GM21576 (cell line): ENCODE measurements around the gene COX7A2L.
"Not testable (repeated sequence)": the region's sequence is repeated elsewhere in the genome, so short reads cannot be mapped to it uniquely, and the experiment has no call there.

Source experiments
- ATAC-seq: cut with Tn5 transposase; IDR thresholded peaks from one replicate; pipeline ENCODE4 v1.9.1; 2021; ENCODE audit warnings: mild to moderate bottlenecking, moderate library complexity; ENCODE audit not compliant: unreplicated experiment

The COX7A2L gene, protein sequence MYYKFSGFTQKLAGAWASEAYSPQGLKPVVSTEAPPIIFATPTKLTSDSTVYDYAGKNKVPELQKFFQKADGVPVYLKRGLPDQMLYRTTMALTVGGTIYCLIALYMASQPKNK

DNA sequence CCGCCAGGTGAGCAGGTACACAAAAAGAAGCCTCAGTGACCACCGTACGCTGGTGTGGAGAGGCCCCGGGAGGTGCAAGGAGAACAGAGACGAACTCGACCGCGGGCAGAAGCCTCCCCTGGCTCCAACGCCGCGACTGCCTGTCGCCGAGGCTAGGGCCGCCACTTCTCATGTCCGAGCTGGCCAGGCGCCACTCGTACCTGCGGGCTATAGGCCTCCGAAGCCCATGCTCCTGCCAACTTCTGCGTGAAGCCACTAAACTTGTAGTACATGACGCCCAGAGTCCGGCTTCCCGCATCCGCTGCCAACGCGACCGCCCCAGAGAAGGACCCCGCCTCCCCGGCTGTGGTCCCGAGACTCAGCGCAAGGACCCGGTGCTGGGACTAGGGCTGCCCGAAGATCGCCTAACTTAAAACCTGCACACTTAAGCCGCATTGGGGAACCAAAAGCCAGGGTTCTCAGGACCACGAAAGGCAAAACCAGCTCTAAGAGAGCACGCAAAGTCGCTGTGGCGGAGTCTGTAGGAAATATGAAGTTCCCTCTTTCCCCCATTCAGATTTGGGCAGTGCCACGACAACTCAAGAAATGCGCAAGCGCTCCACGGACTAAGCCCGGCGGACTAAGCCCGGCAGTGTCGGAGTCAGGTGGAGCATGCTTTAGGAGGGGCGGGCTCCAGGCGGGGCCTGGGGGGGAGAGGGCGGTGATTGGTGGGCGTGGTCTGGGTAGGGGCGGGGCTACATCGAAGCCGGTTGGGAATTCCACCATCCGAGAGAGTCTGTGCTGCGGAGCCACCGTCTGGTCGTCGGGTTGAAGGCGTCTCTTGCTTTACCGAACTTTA is at the start of gene COX7A2L:
Gene COX7A2L (minus strand): TSS at position 328 of the 838 bp plus-strand sequence. CDS start 56 bp downstream, at position 272.
- ATAC-seq = peak; percentile 89

DNA sequence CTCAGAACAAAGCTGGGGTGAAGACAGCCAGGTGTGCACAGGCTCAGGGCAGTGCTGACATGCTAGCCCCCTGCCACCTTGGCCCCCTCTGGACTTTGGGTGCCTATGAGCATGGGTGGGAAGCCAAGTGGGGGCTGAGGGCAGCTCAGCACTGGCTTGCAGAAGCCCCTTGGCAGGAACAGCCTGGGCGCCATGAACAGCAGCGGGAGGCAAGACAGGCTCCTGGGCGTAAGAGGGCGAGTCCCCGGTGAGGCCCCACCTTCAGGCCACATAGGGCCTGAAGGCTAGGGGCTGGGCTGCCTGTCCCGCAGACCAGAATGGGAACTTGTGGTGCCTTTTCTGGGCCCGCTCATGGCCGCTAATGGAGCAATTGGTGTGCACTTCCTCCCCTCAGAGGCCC is 47.0 kb upstream of the COX7A2L start:
- ATAC-seq = no peak

DNA sequence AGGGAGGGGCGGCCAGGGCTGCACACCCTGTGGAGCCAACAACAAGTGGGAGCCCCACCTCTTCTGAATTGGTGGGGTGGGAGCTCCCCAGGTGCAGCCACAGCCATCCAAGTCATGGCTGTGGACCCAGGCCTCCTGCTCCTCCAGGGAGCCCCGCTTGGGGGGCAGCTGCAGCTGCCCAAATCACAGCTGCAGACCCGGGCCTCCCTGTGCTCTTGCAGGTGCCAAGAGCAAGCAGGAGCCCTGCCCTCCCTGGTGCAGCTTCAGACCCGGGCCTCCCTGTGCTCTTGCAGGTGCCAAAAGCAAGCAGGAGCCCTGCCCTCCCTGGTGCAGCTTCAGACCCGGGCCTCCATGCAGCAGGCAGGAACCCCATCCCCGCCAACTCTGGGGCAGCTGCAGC is 46.5 kb upstream of the COX7A2L start:
- no peak for ATAC-seq

DNA sequence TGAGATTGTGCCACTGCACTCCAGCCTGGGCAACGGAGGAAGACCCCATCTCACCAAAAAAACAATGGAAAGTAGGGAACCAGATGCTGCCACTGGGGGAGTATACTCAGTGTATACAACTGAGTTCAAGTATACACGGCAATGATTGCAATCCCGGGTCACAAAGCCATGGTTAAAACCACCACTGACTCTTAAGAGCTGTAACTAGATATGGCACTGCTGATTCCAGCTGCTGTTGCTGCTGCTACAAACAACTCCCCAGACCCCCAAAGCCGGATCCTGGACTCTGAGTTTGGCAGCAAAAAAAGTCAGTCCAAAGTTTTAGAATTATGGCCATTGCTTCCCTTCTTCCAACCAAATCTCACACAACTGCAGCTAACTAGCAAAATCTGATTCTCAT is 43.7 kb upstream of the COX7A2L start:
- ATAC-seq = no peak

DNA sequence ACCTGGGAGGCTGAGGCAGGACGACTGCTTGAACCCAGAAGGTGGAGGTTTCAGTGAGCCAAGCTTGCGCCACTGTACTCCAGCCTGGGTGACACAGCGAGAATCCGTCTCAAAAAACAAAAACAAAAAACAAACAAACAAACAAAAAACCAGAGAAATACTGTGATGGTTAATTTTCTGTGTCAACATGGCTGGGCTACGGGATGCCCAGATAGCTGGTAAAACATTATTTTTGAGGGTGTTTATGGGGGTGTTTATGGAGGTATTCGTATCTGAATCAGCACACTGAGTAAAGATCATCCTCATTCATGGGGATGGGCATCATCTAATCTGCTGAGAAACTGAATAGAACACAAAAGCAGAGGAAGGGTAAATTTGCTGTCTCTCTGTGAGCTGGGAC is 40.8 kb upstream of the COX7A2L start:
- no peak for ATAC-seq

DNA sequence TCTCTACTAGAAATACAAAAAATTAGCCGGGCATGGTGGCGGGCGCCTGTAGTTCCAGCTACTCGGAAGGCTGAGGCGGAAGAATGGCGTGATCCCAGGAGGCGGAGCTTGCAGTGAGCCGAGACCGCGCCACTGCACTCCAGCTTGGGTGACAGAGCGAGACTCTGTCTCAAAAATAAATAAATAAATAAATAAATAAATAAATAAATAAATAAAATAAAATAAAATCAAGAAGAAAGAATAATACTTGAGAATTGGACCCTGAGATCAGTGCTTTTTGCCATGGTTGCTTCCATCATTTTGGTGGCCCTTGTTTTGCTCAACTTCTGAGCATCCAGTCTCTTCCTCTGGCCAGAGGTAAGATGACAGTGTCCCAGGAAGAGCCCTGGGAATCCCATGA is 37.0 kb upstream of the COX7A2L start:
- not testable (repeated sequence) for ATAC-seq

DNA sequence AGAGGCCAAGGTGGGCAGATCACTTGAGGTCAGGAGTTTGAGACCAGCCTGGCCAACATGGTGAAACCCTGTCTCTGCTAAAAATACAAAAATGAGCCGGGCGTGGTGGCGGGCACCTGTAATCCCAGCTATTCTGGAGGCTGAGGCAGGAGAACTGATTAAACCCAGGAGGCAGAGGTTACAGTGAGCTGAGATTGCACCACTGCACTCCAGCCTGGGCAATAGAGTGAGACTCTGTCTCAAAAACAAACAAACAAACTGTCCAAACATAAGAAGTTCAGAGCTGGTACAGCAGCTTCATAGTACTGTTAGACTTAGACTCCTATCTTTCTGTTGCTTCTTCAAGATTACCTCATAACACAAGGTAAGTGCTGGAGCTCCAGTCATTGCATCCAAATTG is 32.3 kb upstream of the COX7A2L start:
- ATAC-seq = not testable (repeated sequence)

DNA sequence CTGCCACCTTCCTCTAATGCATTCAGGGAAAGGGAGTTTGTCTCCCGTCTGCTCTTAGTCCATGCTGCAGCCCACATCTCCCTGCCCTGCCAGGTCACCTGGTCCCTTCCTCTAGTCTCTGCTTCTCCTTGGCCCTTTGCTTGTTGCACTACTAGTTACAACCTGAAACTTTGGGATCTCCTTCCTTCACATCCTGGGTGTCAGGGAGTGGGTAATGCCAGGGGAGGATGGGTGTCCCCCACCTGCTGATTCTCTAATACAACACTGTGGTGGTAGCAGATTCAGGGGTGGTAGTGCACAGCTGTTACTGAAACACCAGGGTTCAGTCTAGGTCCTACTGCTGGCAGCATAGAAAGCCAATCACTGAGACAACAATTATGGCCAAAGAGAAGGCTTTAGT is 31.2 kb upstream of the COX7A2L start:
- ATAC-seq = no peak

DNA sequence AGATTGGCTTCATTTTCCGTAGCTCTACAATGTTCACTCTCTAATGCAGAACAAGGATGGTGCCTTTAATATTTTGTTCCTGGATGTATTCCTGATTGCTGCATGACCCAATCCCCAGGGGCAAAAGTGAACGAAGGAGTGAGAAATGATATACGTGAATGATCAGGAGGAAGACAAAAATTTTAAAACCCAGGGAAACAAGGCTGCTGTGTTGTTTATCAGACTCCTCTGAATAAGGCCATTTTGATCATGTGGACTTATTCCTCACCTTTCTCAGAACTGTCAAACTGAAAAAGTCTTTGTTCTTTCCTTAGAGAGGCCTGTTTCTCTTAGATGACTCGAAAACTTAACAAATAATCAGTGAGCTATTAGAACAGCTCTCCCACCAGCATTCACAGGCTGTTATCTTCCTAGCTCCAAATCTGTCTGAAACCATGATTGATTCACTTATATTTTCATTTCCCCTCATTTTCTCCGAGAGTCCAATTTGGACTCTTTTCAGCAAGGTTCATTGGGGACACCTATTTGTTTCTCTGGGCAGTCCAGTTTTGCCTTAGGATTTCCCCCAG is 29.5 kb upstream of the COX7A2L start:
- ATAC-seq = no peak

DNA sequence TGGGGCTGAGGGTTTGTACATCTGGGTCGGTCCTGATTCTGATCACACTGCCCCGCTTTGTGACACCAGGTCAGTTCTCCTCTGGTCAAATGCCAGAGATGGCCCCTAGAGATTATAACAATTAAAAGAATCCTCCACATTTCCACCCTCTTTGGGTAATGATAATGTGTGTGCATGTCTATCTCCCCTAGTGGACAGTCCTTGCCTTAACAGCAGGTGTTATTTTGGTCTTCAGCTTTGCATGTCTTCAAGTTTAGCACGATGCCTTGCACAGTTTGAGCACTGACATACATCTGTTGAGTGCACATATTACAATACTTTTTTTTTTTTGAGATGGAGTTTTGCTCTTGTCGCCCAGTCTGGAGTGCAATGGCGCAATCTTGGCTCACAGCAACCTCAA is 25.7 kb upstream of the COX7A2L start:
- no peak for ATAC-seq

DNA sequence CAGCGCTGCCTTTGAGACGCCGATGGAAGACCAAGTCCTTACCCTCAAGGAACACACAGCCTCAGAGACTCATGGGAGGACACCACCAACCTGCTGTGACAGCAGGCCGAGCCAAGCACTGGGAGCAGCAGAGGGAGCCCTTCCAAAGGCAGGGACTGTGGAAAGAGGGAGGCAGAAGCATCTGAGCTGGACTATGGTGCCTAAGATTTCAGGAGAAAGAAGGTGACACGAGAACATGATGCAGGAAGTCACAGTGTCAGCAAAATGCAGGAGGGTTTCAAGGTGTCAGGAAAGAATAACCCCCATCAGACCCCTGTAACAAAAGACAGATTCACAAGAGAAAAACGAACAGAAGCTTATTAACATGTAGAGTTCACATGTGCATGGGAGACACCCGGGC is 24.2 kb upstream of the COX7A2L start:
- no peak for ATAC-seq

DNA sequence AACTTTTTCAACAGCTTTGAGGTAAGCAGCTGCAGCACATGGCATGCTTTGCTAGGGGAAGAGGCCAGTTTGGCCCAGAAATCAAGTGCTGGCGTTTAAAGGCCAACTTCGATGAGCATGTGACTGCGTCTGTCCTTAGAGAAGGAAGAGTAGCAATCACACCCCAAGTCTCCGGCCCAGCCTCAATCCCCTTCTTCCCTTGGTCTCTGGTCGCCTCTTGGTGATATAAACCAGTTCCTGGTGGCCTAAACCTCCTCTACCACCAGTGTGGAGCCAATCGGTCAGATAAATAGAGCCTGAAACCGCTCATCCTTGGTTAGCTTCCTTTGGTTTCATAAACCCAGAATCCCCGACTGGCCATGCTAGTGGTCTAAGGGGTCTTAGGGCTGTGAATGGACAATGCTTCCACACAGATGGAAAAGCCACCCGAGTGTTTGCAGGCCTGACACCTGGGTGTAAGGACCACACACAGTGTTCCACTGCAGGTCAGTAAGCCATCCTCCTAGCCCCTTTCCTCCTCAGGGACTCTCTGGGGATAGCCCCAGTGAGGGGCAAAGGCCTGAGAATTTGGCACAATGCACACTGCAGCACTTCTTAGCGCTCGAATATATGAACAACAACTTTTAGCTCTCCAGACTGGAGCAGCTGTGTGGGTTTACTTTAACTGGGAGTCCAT is 23.0 kb upstream of the COX7A2L start:
- no peak for ATAC-seq

DNA sequence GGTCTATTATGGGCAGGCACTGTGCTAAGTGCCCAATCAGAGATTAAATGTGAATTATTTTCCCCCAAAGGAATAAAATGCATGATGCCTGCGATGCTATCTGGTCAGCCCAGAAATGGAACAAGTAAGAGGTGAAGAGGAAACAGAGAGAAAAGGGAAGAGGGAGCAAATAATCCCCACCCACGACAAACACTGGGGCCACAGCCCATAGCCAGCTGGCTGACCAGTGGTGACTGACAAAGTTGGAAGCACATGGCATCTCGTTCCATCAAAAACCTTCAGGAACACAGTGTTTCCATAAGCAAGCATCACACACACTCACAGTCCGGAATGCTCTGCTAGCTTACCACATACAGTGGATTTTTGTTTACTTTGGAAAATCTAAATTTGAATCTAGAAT is 21.1 kb upstream of the COX7A2L start:
- no peak for ATAC-seq

DNA sequence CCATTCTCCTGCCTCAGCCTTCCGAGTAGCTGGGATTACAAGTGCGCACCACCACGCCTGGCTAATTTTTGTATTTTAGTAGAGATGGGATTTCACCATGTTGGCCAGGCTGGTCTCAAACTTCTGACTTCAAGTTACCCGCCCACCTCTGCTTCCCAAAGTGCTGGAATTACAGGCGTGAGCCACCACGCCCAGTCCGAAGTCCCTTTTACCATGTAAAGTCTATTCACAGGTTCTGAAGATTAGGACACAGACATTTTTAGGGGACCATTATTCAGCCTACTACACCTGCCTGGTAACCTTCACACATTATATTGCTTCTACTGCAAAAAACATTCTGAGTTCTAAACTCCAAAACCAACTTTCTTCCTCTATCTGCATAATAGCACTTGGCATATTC is 19.0 kb upstream of the COX7A2L start:
- ATAC-seq = not testable (repeated sequence)

DNA sequence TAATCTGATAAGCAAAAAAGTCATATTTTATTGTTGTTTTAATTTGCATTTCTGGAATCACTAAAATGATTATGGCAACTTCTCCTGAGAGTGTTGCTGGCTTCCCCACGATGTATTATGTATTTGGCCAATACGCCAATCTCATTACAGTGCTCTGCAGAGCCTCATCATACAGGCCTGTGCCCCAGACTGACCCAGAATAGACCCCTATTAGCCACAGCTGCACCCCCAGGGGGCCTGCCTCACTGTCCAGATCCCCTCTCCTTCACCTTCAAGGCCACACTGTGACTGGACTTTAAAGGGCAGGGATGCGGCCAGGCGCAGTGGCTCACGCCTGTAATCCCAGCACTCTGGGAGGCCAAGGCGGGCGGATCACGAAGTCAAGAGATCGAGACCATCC is 17.4 kb upstream of the COX7A2L start:
- no peak for ATAC-seq

DNA sequence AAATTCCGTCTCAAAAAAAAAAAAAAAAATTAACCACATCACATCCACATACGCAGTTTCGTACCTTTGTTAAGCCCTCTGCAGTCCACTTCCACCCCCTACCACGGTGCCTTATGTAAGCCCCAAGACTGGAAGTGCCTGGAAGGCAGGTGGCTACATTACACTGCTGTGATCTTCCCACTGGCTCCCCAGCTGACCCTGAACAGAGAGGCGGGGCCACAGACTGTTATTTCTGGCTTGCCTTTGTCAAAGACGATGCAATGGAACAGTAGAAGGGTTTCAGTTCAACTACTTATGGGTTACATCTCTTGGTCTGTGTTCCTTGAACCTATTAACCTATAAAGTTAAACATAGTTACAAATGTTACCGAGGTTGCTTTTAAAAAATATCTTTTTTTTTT is 15.7 kb upstream of the COX7A2L start:
- no peak for ATAC-seq

DNA sequence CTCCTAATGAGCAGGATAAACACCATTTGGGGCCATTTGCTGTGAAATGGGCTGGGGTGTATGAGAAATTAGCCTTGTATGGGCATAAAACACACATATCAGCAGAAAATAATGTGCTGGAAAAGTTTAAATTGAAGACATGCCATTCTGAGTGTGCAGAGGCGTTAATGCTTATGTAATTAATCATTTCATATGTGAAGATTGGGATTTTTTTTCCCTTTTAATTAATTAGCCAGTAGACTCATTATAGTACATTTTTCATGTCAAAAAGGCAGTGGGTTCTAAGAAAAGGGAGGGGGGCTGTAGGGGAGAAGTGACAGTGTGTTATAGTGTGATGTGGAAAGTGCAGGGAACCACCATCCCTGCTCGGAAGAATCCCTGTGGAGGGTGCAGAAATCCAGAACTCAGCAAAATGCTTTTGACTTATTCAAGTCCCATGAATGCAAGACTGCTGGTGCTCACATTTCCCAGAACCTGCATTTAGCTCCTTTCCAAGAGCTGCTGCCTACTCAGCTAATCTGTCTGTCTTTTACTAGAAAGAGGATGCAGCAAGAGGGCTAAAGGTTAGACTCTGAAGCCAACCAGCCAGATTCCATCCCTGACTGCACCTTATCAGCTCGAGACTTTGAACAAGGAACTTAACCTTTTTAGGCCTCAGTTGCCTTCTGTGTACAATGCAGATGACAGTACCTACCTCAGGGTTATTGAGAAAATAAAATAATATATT is 11.6 kb upstream of the COX7A2L start:
- no peak for ATAC-seq

DNA sequence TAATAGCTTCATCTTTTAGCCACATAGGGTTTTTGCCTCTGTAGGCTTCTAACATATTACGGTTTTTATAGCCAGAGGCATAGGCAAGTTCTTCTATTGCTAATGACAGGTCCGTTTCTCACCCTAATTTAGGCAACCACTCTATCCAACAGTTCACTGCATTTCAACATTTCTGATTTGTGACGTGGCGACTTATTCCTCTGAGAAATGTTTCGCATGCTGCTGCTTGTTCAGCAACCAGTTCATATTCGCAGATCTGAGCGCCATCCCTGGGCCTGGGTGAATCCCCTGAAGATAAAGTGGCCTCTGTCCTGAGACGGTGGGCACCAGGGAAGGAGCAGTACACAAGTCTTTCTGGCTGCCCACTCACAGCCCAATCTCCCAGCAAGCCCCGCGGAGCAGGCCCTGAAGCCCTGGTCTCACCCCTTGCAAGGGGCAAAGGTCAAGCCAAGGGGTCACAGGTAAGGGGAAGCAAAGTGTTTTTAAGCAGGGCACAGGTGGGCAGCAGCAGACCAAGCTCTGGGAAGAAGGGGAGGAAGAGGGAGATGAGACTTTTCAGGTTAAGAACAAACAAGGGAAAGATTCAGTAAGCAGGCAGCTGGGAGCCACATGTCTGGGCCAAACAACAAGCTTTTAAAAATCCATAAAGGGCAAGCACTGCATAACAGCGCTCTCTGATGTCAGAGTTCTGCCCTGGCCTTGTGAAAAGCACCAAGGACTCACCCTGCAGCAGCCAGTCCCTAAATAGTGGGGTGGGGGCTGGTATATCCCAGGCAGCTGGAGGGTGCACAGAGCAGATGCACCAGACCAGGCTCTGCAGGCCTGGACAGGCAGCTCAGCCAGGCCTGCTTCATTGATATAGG is 10.8 kb upstream of the COX7A2L start:
- no peak for ATAC-seq

DNA sequence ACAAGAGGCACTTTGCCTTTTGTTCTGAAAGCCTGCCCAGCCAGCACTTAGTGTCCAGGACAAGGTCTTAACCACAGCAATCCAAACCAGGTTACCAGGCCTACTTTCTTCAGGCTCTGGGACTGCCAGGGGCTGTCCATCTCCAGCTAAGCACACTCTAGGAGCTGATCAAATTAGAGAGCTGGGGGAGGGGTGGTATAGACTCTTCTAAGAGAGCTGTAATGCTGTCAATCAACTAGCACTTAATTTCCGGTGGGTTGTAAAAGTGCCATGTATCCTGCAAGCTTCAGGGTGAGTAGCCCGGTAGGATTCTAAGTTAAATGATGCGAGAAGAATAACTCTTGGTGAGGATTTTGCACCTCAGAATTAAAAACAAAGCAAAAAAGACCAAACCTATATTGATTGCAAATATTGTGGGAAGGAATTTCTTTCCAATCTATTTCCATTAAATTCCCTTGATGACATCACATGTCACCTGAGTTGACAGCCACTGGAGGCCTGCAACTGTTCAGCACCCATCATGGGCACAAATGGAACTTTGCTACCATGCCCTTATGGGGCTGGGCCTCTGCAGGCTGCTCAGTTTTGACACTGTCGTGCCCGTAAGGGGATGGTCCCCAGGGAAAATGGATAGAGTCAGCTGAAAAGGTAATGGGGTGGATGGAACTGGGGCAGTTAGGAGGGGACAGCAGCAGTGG is 8.7 kb upstream of the COX7A2L start:
- ATAC-seq = no peak
